GM23338 (cell line): Measurements from ENCODE around the gene DNAH9. TPM values are rescaled to one million over a fixed set of nuclear protein-coding genes. Genes with fewer than 3 reads are reported as not detected.

Experiments
- ATAC-seq: fragments of 200-7000 bp; cut with Tn5 transposase; 3 replicates; pipeline ENCODE4 v1.9.1; 2020
- DNase-seq: peaks from one replicate; pipeline ENCODE4 v3.0.0-alpha.2; 2015; ENCODE audit warnings: low spot score
- H2AFZ ChIP-seq: fragments of 200-600 bp; sonication (generic); 2 replicates; pipeline ENCODE4 v1.8.0; 2016; ENCODE audit warnings: antibody characterized with exemption, mild to moderate bottlenecking, moderate library complexity
- H3F3A ChIP-seq: fragments of 200-600 bp; sonication (generic); replicated peaks from 2 replicates; pipeline ENCODE4 v1.8.0; 2017; ENCODE audit warnings: antibody characterized with exemption, mixed run types, low read depth
- H3K27ac ChIP-seq: fragments of 200-600 bp; sonication (generic); 2 replicates; pipeline ENCODE4 v1.6.1; 2016; ENCODE audit warnings: low read depth
- H3K27me3 ChIP-seq: fragments of 200-600 bp; sonication (generic); 2 replicates; pipeline ENCODE4 v1.8.0; 2016; ENCODE audit warnings: mild to moderate bottlenecking, mixed run types, moderate library complexity; ENCODE audit not compliant: insufficient read depth
- H3K36me3 ChIP-seq: fragments of 200-600 bp; sonication (generic); 2 replicates; pipeline ENCODE4 v1.8.0; 2016; ENCODE audit warnings: mild to moderate bottlenecking; ENCODE audit not compliant: insufficient read depth
- H3K4me1 ChIP-seq: fragments of 200-600 bp; sonication (generic); 2 replicates; pipeline ENCODE4 v1.8.0; 2016; ENCODE audit warnings: mild to moderate bottlenecking, moderate library complexity; ENCODE audit not compliant: insufficient read depth
- H3K4me2 ChIP-seq: fragments of 200-600 bp; sonication (generic); 2 replicates; pipeline ENCODE4 v1.7.1; 2017; ENCODE audit warnings: mixed run types
- H3K4me3 ChIP-seq: fragments of 200-600 bp; sonication (generic); 2 replicates; pipeline ENCODE4 v1.6.1; 2016; ENCODE audit warnings: mixed run types
- H3K79me2 ChIP-seq: fragments of 200-600 bp; sonication (generic); replicated peaks from 2 replicates; pipeline ENCODE4 v1.8.0; 2017; ENCODE audit warnings: mild to moderate bottlenecking; ENCODE audit not compliant: insufficient read depth
- H3K9me2 ChIP-seq: fragments of 200-600 bp; sonication (generic); 2 replicates; pipeline ENCODE4 v1.8.0; 2017; ENCODE audit not compliant: insufficient read depth
- H4K20me1 ChIP-seq: fragments of 200-600 bp; sonication (generic); replicated peaks from 2 replicates; pipeline ENCODE4 v1.8.0; 2017; ENCODE audit warnings: mild to moderate bottlenecking; ENCODE audit not compliant: insufficient read depth
- H3K27ac Mint-ChIP-seq: 2 replicates; pipeline ENCODE4 v1.8.0; 2020; ENCODE audit warnings: inconsistent platforms, mild to moderate bottlenecking, moderate library complexity, mixed read lengths
- H3K27me3 Mint-ChIP-seq: 3 replicates; pipeline ENCODE4 v1.8.0; 2022; ENCODE audit warnings: low read depth, mild to moderate bottlenecking, moderate library complexity, mixed read lengths, inconsistent platforms; ENCODE audit not compliant: insufficient read depth, poor library complexity
- H3K36me3 Mint-ChIP-seq: 3 replicates; pipeline ENCODE4 v1.8.0; 2021; ENCODE audit warnings: low read depth, mild to moderate bottlenecking, inconsistent platforms, moderate library complexity, mixed read lengths
- H3K4me1 Mint-ChIP-seq: 3 replicates; pipeline ENCODE4 v1.8.0; 2020; ENCODE audit warnings: mild to moderate bottlenecking, inconsistent platforms, mixed read lengths
- H3K4me3 Mint-ChIP-seq: 3 replicates; pipeline ENCODE4 v1.8.0; 2021; ENCODE audit warnings: moderate library complexity, mild to moderate bottlenecking, inconsistent platforms, mixed read lengths
- H3K9me3 Mint-ChIP-seq: 3 replicates; pipeline ENCODE4 v1.8.0; 2020; ENCODE audit warnings: moderate library complexity, mild to moderate bottlenecking, inconsistent platforms, mixed read lengths
- CREB1 ChIP-seq: fragments of 250-450 bp; sonication (Bioruptor Pico); IDR thresholded peaks from 2 replicates; pipeline ENCODE4 v1.5.0; 2020; ENCODE audit warnings: low read depth, mild to moderate bottlenecking, moderate library complexity
- EZH2 ChIP-seq: fragments of 200-600 bp; sonication (generic); IDR thresholded peaks from one replicate; pipeline ENCODE4 v1.8.0; 2017; ENCODE audit warnings: antibody characterized with exemption, mild to moderate bottlenecking, low read depth; ENCODE audit not compliant: unreplicated experiment
- EZH2phosphoT487 ChIP-seq: fragments of 200-600 bp; sonication (generic); IDR thresholded peaks from one replicate; pipeline ENCODE4 v1.8.1; 2018; ENCODE audit warnings: antibody characterized with exemption; ENCODE audit not compliant: unreplicated experiment
- JUNB ChIP-seq: IDR thresholded peaks from one replicate; pipeline ENCODE4 v1.6.1; 2016; ENCODE audit warnings: antibody characterized with exemption; ENCODE audit not compliant: unreplicated experiment
- NANOG ChIP-seq: IDR thresholded peaks from 2 replicates; pipeline ENCODE4 v1.6.1; 2016; ENCODE audit warnings: antibody characterized with exemption, borderline replicate concordance
- POLR2AphosphoS5 ChIP-seq: IDR thresholded peaks from 2 replicates; pipeline ENCODE4 v1.6.1; 2016; ENCODE audit warnings: antibody characterized with exemption, low read depth
- STAT1 ChIP-seq: IDR thresholded peaks from one replicate; pipeline ENCODE4 v1.6.1; 2016; ENCODE audit warnings: antibody characterized with exemption; ENCODE audit not compliant: unreplicated experiment
- ZNF114 ChIP-seq: fragments of 250-450 bp; sonication (Bioruptor Pico); IDR thresholded peaks from 2 replicates; pipeline ENCODE4 v1.5.0; 2020; ENCODE audit warnings: mild to moderate bottlenecking, moderate library complexity
- ZNF331 ChIP-seq: fragments of 250-450 bp; sonication (Bioruptor Pico); IDR thresholded peaks from 2 replicates; pipeline ENCODE4 v1.5.0; 2020; ENCODE audit warnings: low read depth, mild to moderate bottlenecking, moderate library complexity
- polyA plus RNA-seq: library from polyadenylated mRNA; unstranded; fragments of >200 nt; fragmentation: Nextera tagmentation; extraction: Ambion mirVana; gene quantifications from 2 replicates; pipeline ENCODE4 v1.2.1, GENCODE V29; 2016
- total RNA-seq: library from RNA; depleted of rRNA; stranded (reverse); fragments of >200 nt; shearing (Covaris generic); gene quantifications from 2 replicates; pipeline ENCODE4 v1.2.3, GENCODE V29; 2014
- TF ChIP-seq, protein P1 (sequence below): IDR thresholded peaks from one replicate; pipeline ENCODE4 v1.6.1; 2018; ENCODE audit warnings: antibody characterized with exemption; ENCODE audit not compliant: unreplicated experiment
- TF ChIP-seq, protein P2 (sequence below): fragments of 250-450 bp; sonication (Bioruptor Pico); IDR thresholded peaks from 2 replicates; pipeline ENCODE4 v1.5.0; 2020; ENCODE audit warnings: mild to moderate bottlenecking, moderate library complexity
- TF ChIP-seq, protein P3 (sequence below): IDR thresholded peaks from 2 replicates; pipeline ENCODE4 v1.6.1; 2016; ENCODE audit warnings: antibody characterized with exemption
- TF ChIP-seq, protein P4 (sequence below), 2 experiments: fragments of 200-600 bp in 1 of 2; sonication (generic) in 1 of 2; conservative IDR thresholded peaks; 2 replicates each; pipeline versions ENCODE4 v1.5.1 to v1.6.1; 2016 to 2017; ENCODE audit warnings: antibody characterized with exemption in 2 of 2, low read depth in 2 of 2, mild to moderate bottlenecking in 2 of 2, moderate library complexity in 1 of 2

Gene DNAH9
- total and polyA plus RNA-seq, 2 experiments from 2014 or later = not detected

DNA sequence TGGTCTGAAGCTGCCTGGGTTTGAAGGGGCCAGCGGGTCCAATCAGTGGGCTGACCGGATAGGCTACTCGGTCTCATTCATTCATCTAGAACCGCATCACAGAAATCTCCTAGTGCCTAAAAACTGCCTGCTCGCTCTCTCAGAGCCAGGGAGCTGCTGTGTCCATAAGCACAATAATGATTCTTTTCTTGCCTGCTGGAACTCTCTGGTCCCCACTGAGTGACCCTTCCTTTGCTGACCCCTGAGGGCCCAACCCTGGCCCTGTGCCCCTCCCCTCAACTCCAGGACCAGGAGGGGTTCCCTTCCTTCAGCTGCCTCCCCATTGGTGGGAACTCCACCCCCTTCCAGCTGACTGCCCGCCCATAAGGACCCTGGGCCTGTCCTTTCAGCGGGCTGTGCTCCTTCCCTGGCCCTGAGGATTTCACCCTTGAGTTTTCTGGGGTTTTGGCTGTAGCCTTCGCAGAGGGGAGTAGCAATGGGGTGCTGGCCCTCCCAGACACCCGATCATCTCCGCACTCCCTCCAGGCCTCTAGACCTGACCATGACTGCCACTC lies 39.5 kb upstream of the DNAH9 start:
- Histone ChIP-seq H2AFZ (no peak overlapping the region), H3K79me2 (no peaks in the 10 kb centered on the region), H3K4me3 (no peak overlapping the region), H3K9me2 (no peaks in the 10 kb centered on the region), H3F3A (no peaks in the 10 kb centered on the region), H4K20me1 (no peaks in the 10 kb centered on the region), H3K27ac (no peak overlapping the region), H3K36me3 (no peaks in the 10 kb centered on the region), H3K4me1 (no peaks in the 10 kb centered on the region), H3K27me3 (no peaks in the 10 kb centered on the region), H3K4me2 (no peak overlapping the region)
- H3K36me3 Mint-ChIP-seq = peaks cover 56% of the 10 kb centered on the region
- peaks cover 98% of the 10 kb centered on the region for H3K9me3 Mint-ChIP-seq
- no peak overlapping the region for H3K4me3 Mint-ChIP-seq
- DNase-seq = no peak
- TF ChIP-seq EZH2phosphoT487 (no peak), CREB1 (no peak), EZH2 (no peak), POLR2AphosphoS5 (no peak), STAT1 (no peak), ZNF114 (CRISPR knock-in tag) (no peak), JUNB (no peak), ZNF331 (CRISPR knock-in tag) (no peak), NANOG (no peak)
- TF ChIP-seq, protein P1, sequence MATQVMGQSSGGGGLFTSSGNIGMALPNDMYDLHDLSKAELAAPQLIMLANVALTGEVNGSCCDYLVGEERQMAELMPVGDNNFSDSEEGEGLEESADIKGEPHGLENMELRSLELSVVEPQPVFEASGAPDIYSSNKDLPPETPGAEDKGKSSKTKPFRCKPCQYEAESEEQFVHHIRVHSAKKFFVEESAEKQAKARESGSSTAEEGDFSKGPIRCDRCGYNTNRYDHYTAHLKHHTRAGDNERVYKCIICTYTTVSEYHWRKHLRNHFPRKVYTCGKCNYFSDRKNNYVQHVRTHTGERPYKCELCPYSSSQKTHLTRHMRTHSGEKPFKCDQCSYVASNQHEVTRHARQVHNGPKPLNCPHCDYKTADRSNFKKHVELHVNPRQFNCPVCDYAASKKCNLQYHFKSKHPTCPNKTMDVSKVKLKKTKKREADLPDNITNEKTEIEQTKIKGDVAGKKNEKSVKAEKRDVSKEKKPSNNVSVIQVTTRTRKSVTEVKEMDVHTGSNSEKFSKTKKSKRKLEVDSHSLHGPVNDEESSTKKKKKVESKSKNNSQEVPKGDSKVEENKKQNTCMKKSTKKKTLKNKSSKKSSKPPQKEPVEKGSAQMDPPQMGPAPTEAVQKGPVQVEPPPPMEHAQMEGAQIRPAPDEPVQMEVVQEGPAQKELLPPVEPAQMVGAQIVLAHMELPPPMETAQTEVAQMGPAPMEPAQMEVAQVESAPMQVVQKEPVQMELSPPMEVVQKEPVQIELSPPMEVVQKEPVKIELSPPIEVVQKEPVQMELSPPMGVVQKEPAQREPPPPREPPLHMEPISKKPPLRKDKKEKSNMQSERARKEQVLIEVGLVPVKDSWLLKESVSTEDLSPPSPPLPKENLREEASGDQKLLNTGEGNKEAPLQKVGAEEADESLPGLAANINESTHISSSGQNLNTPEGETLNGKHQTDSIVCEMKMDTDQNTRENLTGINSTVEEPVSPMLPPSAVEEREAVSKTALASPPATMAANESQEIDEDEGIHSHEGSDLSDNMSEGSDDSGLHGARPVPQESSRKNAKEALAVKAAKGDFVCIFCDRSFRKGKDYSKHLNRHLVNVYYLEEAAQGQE = no peak
- TF ChIP-seq, protein P2, sequence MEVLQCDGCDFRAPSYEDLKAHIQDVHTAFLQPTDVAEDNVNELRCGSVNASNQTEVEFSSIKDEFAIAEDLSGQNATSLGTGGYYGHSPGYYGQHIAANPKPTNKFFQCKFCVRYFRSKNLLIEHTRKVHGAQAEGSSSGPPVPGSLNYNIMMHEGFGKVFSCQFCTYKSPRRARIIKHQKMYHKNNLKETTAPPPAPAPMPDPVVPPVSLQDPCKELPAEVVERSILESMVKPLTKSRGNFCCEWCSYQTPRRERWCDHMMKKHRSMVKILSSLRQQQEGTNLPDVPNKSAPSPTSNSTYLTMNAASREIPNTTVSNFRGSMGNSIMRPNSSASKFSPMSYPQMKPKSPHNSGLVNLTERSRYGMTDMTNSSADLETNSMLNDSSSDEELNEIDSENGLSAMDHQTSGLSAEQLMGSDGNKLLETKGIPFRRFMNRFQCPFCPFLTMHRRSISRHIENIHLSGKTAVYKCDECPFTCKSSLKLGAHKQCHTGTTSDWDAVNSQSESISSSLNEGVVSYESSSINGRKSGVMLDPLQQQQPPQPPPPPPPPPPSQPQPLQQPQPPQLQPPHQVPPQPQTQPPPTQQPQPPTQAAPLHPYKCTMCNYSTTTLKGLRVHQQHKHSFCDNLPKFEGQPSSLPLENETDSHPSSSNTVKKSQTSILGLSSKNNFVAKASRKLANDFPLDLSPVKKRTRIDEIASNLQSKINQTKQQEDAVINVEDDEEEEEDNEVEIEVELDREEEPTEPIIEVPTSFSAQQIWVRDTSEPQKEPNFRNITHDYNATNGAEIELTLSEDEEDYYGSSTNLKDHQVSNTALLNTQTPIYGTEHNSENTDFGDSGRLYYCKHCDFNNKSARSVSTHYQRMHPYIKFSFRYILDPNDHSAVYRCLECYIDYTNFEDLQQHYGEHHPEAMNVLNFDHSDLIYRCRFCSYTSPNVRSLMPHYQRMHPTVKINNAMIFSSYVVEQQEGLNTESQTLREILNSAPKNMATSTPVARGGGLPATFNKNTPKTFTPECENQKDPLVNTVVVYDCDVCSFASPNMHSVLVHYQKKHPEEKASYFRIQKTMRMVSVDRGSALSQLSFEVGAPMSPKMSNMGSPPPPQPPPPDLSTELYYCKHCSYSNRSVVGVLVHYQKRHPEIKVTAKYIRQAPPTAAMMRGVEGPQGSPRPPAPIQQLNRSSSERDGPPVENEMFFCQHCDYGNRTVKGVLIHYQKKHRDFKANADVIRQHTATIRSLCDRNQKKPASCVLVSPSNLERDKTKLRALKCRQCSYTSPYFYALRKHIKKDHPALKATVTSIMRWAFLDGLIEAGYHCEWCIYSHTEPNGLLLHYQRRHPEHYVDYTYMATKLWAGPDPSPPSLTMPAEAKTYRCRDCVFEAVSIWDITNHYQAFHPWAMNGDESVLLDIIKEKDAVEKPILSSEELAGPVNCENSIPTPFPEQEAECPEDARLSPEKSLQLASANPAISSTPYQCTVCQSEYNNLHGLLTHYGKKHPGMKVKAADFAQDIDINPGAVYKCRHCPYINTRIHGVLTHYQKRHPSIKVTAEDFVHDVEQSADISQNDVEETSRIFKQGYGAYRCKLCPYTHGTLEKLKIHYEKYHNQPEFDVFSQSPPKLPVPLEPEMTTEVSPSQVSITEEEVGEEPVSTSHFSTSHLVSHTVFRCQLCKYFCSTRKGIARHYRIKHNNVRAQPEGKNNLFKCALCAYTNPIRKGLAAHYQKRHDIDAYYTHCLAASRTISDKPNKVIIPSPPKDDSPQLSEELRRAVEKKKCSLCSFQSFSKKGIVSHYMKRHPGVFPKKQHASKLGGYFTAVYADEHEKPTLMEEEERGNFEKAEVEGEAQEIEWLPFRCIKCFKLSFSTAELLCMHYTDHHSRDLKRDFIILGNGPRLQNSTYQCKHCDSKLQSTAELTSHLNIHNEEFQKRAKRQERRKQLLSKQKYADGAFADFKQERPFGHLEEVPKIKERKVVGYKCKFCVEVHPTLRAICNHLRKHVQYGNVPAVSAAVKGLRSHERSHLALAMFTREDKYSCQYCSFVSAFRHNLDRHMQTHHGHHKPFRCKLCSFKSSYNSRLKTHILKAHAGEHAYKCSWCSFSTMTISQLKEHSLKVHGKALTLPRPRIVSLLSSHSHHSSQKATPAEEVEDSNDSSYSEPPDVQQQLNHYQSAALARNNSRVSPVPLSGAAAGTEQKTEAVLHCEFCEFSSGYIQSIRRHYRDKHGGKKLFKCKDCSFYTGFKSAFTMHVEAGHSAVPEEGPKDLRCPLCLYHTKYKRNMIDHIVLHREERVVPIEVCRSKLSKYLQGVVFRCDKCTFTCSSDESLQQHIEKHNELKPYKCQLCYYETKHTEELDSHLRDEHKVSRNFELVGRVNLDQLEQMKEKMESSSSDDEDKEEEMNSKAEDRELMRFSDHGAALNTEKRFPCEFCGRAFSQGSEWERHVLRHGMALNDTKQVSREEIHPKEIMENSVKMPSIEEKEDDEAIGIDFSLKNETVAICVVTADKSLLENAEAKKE (CRISPR knock-in tag) = no peak
- TF ChIP-seq, protein P3, sequence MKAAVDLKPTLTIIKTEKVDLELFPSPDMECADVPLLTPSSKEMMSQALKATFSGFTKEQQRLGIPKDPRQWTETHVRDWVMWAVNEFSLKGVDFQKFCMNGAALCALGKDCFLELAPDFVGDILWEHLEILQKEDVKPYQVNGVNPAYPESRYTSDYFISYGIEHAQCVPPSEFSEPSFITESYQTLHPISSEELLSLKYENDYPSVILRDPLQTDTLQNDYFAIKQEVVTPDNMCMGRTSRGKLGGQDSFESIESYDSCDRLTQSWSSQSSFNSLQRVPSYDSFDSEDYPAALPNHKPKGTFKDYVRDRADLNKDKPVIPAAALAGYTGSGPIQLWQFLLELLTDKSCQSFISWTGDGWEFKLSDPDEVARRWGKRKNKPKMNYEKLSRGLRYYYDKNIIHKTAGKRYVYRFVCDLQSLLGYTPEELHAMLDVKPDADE = no peak
- TF ChIP-seq, protein P4, sequence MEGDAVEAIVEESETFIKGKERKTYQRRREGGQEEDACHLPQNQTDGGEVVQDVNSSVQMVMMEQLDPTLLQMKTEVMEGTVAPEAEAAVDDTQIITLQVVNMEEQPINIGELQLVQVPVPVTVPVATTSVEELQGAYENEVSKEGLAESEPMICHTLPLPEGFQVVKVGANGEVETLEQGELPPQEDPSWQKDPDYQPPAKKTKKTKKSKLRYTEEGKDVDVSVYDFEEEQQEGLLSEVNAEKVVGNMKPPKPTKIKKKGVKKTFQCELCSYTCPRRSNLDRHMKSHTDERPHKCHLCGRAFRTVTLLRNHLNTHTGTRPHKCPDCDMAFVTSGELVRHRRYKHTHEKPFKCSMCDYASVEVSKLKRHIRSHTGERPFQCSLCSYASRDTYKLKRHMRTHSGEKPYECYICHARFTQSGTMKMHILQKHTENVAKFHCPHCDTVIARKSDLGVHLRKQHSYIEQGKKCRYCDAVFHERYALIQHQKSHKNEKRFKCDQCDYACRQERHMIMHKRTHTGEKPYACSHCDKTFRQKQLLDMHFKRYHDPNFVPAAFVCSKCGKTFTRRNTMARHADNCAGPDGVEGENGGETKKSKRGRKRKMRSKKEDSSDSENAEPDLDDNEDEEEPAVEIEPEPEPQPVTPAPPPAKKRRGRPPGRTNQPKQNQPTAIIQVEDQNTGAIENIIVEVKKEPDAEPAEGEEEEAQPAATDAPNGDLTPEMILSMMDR (conservative IDR thresholded peaks at IDR 0.05; ENCODE audit: low read depth in 2 of 2) = no peak
- H3K27ac Mint-ChIP-seq = no peak overlapping the region
- peaks cover 6% of the 10 kb centered on the region for H3K27me3 Mint-ChIP-seq
- no peaks in the 10 kb centered on the region for H3K4me1 Mint-ChIP-seq
- ATAC-seq = no peak
